HEK293 (cell line): ENCODE results near the gene VIPR2.
"Not testable (repeated sequence)": the region's sequence is repeated elsewhere in the genome, so short reads cannot be mapped to it uniquely, and the experiment has no call there.

Experiments used
- CTCF ChIA-PET: fragments of 350-600 bp; formaldehyde crosslinking; extraction: SDS; loops from one replicate; lab custom pipeline; 2021; ENCODE audit warnings: antibody characterized with exemption; lab: Yijun Ruan, JAX
- POLR2A ChIA-PET: fragments of 300-600 bp; formaldehyde crosslinking; extraction: SDS; loops from one replicate; lab custom pipeline; 2020; ENCODE audit warnings: antibody characterized with exemption, inconsistent platforms; lab: Yijun Ruan, JAX
- H3K27ac ChIP-seq: fragments of 200-500 bp; sonication (Bioruptor generic); 2 replicates; pipeline ENCODE4 v1.5.1; 2014; ENCODE audit warnings: low read depth, low read length, control low read depth, inconsistent platforms; ENCODE audit errors: extremely low read depth
- H3K36me3 ChIP-seq, 2 experiments: fragments of 200-500 bp in 1 of 2; sonication (Bioruptor generic) in 1 of 2; 1 replicate in 1 of 2; 2 replicates in 1 of 2; pipeline ENCODE4 v1.5.1; 2014 to 2017; ENCODE audit warnings: inconsistent platforms in 2 of 2, low read length in 2 of 2; ENCODE audit not compliant: control insufficient read depth in 2 of 2, insufficient read depth in 1 of 2
- H3K4me1 ChIP-seq: fragments of 200-500 bp; sonication (Bioruptor generic); 2 replicates; pipeline ENCODE4 v1.5.1; 2014; ENCODE audit warnings: mild to moderate bottlenecking, low read length, inconsistent platforms; ENCODE audit not compliant: control insufficient read depth, insufficient read depth
- H3K4me3 ChIP-seq: 2 replicates; pipeline ENCODE4 v1.5.1; 2011; ENCODE audit warnings: low read depth, mild to moderate bottlenecking, control low read depth, low read length, moderate library complexity
- H3K9me3 ChIP-seq: fragments of 200-500 bp; sonication (Bioruptor generic); 2 replicates; pipeline ENCODE4 v1.5.1; 2014; ENCODE audit warnings: low read depth, low read length, inconsistent platforms; ENCODE audit not compliant: control insufficient read depth, insufficient read depth
- BCL11A ChIP-seq: fragments of 450-650 bp; formaldehyde crosslinking; IDR thresholded peaks from 2 replicates; pipeline ENCODE4 v1.5.1; 2016; ENCODE audit warnings: low read depth, missing biosample characterization, missing genetic modification characterization
- INSM2 ChIP-seq: fragments of 450-650 bp; formaldehyde crosslinking; IDR thresholded peaks from 2 replicates; pipeline ENCODE4 v1.5.1; 2016; ENCODE audit warnings: missing biosample characterization, missing genetic modification characterization
- KLF8 ChIP-seq: fragments of 450-650 bp; formaldehyde crosslinking; IDR thresholded peaks from 2 replicates; pipeline ENCODE4 v1.5.1; 2016; ENCODE audit warnings: missing biosample characterization, missing genetic modification characterization
- PBX3 ChIP-seq: sonication (generic); formaldehyde crosslinking; IDR thresholded peaks from 2 replicates; pipeline ENCODE4 v1.8.1; 2022; ENCODE audit warnings: mild to moderate bottlenecking, moderate library complexity, missing genetic modification reagents
- SP3 ChIP-seq: fragments of 450-650 bp; formaldehyde crosslinking; IDR thresholded peaks from 2 replicates; pipeline ENCODE4 v1.5.1; 2016; ENCODE audit warnings: missing biosample characterization, missing genetic modification characterization
- WT1 ChIP-seq: fragments of 450-650 bp; formaldehyde crosslinking; IDR thresholded peaks from 2 replicates; pipeline ENCODE4 v1.5.1; 2016; ENCODE audit warnings: missing biosample characterization, missing genetic modification characterization
- ZBTB6 ChIP-seq: fragments of 450-650 bp; formaldehyde crosslinking; IDR thresholded peaks from 2 replicates; pipeline ENCODE4 v1.5.1; 2017; ENCODE audit warnings: missing biosample characterization, missing genetic modification characterization
- ZEB2 ChIP-seq: fragments of 450-650 bp; formaldehyde crosslinking; IDR thresholded peaks from 2 replicates; pipeline ENCODE4 v1.5.1; 2016; ENCODE audit warnings: missing biosample characterization, missing genetic modification characterization
- ZFP3 ChIP-seq: fragments of 450-650 bp; formaldehyde crosslinking; IDR thresholded peaks from 2 replicates; pipeline ENCODE4 v1.5.1; 2016; ENCODE audit warnings: low read depth, missing biosample characterization, missing genetic modification characterization
- ZFP41 ChIP-seq: fragments of 450-650 bp; formaldehyde crosslinking; IDR thresholded peaks from 2 replicates; pipeline ENCODE4 v1.5.1; 2016; ENCODE audit warnings: missing biosample characterization, missing genetic modification characterization, borderline replicate concordance
- ZNF121 ChIP-seq: fragments of 450-650 bp; formaldehyde crosslinking; IDR thresholded peaks from 2 replicates; pipeline ENCODE4 v1.5.1; 2016; ENCODE audit warnings: missing biosample characterization, missing genetic modification characterization
- ZNF132 ChIP-seq: fragments of 450-650 bp; formaldehyde crosslinking; IDR thresholded peaks from 2 replicates; pipeline ENCODE4 v1.5.1; 2017; ENCODE audit warnings: missing biosample characterization, missing genetic modification characterization, borderline replicate concordance
- ZNF155 ChIP-seq: fragments of 450-650 bp; formaldehyde crosslinking; IDR thresholded peaks from 2 replicates; pipeline ENCODE4 v1.5.1; 2016; ENCODE audit warnings: missing biosample characterization, missing genetic modification characterization
- ZNF248 ChIP-seq: fragments of 450-650 bp; formaldehyde crosslinking; IDR thresholded peaks from 2 replicates; pipeline ENCODE4 v1.5.1; 2017; ENCODE audit warnings: missing biosample characterization, missing genetic modification characterization
- ZNF366 ChIP-seq: fragments of 450-650 bp; formaldehyde crosslinking; conservative IDR thresholded peaks from 2 replicates; pipeline ENCODE4 v1.5.1; 2016; ENCODE audit warnings: missing biosample characterization, missing genetic modification characterization
- ZNF391 ChIP-seq: fragments of 450-650 bp; formaldehyde crosslinking; IDR thresholded peaks from 2 replicates; pipeline ENCODE4 v1.5.1; 2016; ENCODE audit warnings: low read depth, missing biosample characterization, missing genetic modification characterization, borderline replicate concordance
- ZNF416 ChIP-seq: fragments of 450-650 bp; formaldehyde crosslinking; IDR thresholded peaks from 2 replicates; pipeline ENCODE4 v1.5.1; 2016; ENCODE audit warnings: missing biosample characterization, missing genetic modification characterization
- ZNF488 ChIP-seq: fragments of 450-650 bp; formaldehyde crosslinking; IDR thresholded peaks from 2 replicates; pipeline ENCODE4 v1.5.1; 2016; ENCODE audit warnings: missing biosample characterization, missing genetic modification characterization
- ZNF501 ChIP-seq: fragments of 450-650 bp; formaldehyde crosslinking; IDR thresholded peaks from 2 replicates; pipeline ENCODE4 v1.5.1; 2016; ENCODE audit warnings: missing biosample characterization, missing genetic modification characterization
- ZNF513 ChIP-seq: fragments of 450-650 bp; IDR thresholded peaks from 2 replicates; pipeline ENCODE4 v1.5.1; 2018; ENCODE audit warnings: missing biosample characterization, missing genetic modification characterization
- ZNF514 ChIP-seq: fragments of 450-650 bp; formaldehyde crosslinking; IDR thresholded peaks from 2 replicates; pipeline ENCODE4 v1.5.1; 2016; ENCODE audit warnings: missing biosample characterization, missing genetic modification characterization
- ZNF529 ChIP-seq: fragments of 450-650 bp; formaldehyde crosslinking; IDR thresholded peaks from 2 replicates; pipeline ENCODE4 v1.5.1; 2017; ENCODE audit warnings: missing genetic modification characterization, missing biosample characterization; ENCODE audit not compliant: insufficient replicate concordance
- ZNF585B ChIP-seq: fragments of 450-650 bp; formaldehyde crosslinking; IDR thresholded peaks from 2 replicates; pipeline ENCODE4 v1.5.1; 2016; ENCODE audit warnings: missing biosample characterization, missing genetic modification characterization
- ZNF629 ChIP-seq: fragments of 450-650 bp; formaldehyde crosslinking; IDR thresholded peaks from 2 replicates; pipeline ENCODE4 v1.5.1; 2017; ENCODE audit warnings: missing biosample characterization, missing genetic modification characterization
- ZNF664 ChIP-seq: fragments of 450-650 bp; formaldehyde crosslinking; IDR thresholded peaks from 2 replicates; pipeline ENCODE4 v1.5.1; 2016; ENCODE audit warnings: missing biosample characterization, missing genetic modification characterization
- ZNF701 ChIP-seq: fragments of 450-650 bp; formaldehyde crosslinking; IDR thresholded peaks from 2 replicates; pipeline ENCODE4 v1.5.1; 2016; ENCODE audit warnings: missing biosample characterization, missing genetic modification characterization
- ZSCAN16 ChIP-seq: fragments of 450-650 bp; formaldehyde crosslinking; IDR thresholded peaks from 2 replicates; pipeline ENCODE4 v1.5.1; 2016; ENCODE audit warnings: missing biosample characterization, missing genetic modification characterization
- ZSCAN5A ChIP-seq: fragments of 450-650 bp; formaldehyde crosslinking; IDR thresholded peaks from 2 replicates; pipeline ENCODE4 v1.5.1; 2016; ENCODE audit warnings: missing biosample characterization, missing genetic modification characterization

VIPR2 gene

GRCh38 chr7:158999496-158999895 lies 145.2 kb downstream of the VIPR2 start:
- Histone ChIP-seq H3K27ac (no peak overlapping the region), H3K4me3 (no peak overlapping the region), H3K36me3 (no peaks in the 10 kb centered on the region), H3K4me1 (no peaks in the 10 kb centered on the region), H3K9me3 (no peaks in the 10 kb centered on the region)
- ChIA-PET POLR2A (no interaction called here), CTCF (interaction anchor here (1.0 kb wide), 1 partner anchor 77 kb away, joined by 3 read pairs; no protein-coding TSS in a partner anchor)
- TF ChIP-seq ZNF366 (tag by site-specific recombination) (no peak), ZEB2 (no peak), ZNF664 (no peak), ZFP41 (tag by site-specific recombination) (no peak), ZNF529 (tag by site-specific recombination) (no peak), ZNF121 (no peak), ZNF629 (tag by site-specific recombination) (no peak), ZNF488 (no peak), KLF8 (no peak), ZNF132 (no peak), ZBTB6 (tag by site-specific recombination) (no peak), WT1 (tag by site-specific recombination) (no peak), ZNF514 (tag by site-specific recombination) (no peak), ZSCAN16 (tag by site-specific recombination) (no peak), BCL11A (no peak), ZNF501 (tag by site-specific recombination) (no peak), ZNF701 (tag by site-specific recombination) (no peak), ZNF513 (tag by site-specific recombination) (no peak)

GRCh38 chr7:158998261-158998660 lies 146.4 kb downstream of the VIPR2 start:
- H3K27ac ChIP-seq, H3K9me3 ChIP-seq, POLR2A ChIA-PET, H3K36me3 ChIP-seq, H3K4me1 ChIP-seq, CTCF ChIA-PET, H3K4me3 ChIP-seq: not testable (repeated sequence)

- Histone ChIP-seq H3K27ac (no peak overlapping the region), H3K9me3 (no peaks in the 10 kb centered on the region), H3K36me3 (no peaks in the 10 kb centered on the region), H3K4me3 (no peak overlapping the region), H3K4me1 (no peaks in the 10 kb centered on the region)
- POLR2A ChIA-PET = no interaction called here
- CTCF ChIA-PET = no interaction called here
- TF ChIP-seq ZNF155 (no peak), SP3 (tag by site-specific recombination) (no peak), INSM2 (tag by site-specific recombination) (no peak), ZNF391 (tag by site-specific recombination) (no peak), ZSCAN5A (tag by site-specific recombination) (no peak), PBX3 (no peak), ZFP3 (tag by site-specific recombination) (no peak), ZNF585B (tag by site-specific recombination) (no peak), ZNF416 (tag by site-specific recombination) (no peak), ZNF248 (tag by site-specific recombination) (no peak), KLF8 (no peak), ZSCAN16 (tag by site-specific recombination) (no peak)
These were observed 147.2 kb downstream of the VIPR2 start for GRCh38 chr7:158997471-158997870.
